ENCODE data around the gene IGFLR1. TPM values are rescaled to one million over a fixed set of nuclear protein-coding genes. Genes with fewer than 3 reads are reported as not detected.

Gene IGFLR1
- 3.2 TPM for polyA plus RNA-seq (2013, experiment 1 of 2; ENCODE audit: insufficient read length)
- 4.7 TPM for polyA plus RNA-seq (2013, experiment 2 of 2; ENCODE audit: insufficient read length)

GRCh38 chr19:35742121-35742724, at the start of gene IGFLR1:
TSS of gene IGFLR1 (minus strand) at chr19:35742452. CDS start at chr19:35741180, 1,272 bp downstream.
- no peak for DNase-seq

DNA sequence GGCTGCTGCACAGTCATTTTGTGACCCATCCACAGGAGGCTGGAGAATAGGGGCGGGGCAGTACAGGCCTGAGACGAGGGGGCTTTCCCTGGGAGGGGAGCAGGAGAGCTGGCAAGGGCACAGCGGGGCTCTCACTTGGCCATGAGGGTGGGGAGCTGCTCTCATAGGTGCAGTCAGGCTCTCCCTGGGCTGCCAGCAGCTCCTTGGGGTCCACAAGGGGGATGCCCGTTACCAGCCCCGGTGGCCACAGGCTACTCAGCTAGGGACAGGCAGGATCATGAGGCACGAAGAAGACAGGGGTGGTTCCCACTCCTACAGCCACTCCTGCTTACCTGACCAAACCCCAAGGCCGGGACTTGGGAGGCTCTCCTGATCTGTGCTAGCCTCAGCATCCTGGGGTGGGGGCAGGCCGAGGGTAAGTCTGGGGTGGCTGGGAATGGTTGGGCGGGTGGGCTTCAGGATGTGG, 49.6 kb upstream of the IGFLR1 start:
- DNase-seq: no peak

DNA sequence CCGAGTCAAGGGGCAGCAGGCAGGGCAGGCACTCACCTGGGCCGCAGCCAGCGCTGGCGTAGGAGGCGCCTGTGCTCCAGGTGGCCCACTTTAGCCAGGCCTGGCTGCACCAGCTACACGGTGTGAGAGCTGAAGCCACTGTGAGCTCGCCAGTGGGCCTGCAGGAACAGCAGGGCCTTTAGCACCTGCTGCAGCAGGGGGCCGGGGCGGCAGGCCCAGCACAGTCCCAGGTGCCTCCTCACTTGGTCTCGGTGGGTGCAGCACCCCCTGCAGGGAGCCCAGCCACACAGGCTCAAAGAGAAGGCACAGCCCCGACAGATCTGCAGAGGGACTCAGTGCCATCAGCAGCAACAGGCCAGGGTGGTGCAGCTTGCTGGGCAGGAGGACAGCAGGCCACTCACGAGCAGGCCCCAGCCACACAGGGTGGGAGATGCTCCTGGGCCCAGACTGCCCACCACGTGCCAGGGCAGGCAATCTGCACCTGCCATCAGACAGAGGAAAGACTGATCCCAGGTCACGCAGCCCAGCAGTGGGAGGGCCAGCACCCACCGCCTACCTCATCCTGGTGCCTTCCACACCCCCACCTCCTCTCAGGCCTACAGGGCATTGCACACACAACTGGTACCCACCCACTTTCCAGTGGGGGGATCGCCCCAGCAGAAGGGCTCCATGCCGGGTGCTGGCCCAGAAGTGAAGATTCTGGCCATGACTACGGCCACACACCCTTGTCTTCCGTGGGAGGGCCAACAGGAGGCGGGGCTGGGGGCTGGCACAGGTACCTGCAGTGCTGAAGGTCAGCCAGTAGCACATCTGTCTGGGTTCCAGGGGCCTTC, 48.9 kb upstream of the IGFLR1 start:
- no peak for DNase-seq

DNA sequence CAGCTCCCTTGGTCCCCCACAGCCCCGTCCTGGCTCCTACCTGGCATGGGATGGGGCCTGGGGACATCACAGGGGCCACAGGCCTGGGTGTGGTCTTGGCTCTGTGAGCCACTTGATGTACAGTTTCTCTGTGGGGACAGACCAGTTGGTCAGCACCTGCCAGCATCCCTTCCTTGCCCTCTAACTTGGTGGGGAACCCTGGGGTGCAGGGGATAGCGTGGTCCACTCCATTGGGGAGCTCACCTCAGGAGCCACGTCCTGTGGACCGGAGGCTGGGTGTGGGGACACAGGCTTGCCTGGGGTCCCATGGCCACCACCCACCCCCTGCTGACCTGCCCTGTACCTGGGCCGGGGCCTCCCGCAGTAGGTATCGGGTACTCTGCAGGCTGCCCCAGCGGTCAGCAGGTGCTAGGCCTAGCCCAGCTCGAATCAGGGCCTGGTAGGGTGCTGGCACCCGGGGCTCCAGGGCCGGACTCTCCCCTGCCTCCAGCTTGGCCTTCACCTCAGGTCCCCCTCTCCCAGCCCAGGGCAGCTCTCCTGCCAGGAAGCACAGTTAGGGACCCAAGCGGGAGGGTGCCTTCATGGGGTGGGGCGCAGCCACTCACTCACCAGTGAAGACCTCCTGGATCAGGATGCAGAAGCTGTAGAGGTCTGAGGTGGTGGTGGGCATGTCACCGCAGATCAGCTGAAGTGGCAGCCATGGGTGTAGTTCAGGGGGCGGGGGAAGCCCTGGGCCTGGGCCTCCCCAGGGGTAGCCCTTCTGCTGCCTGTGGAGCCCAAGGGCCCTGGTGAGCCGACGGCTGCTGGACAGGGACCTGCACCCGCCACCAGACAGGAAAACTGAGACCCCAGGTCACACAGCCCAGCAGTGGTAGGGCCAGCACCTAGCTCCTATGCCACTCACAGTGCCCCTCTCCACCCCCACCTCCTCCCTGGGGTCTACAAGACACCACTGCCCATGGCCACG, 48.0 kb upstream of the IGFLR1 start:
- DNase-seq: no peak

GRCh38 chr19:35789195-35789977, 47.1 kb upstream of the IGFLR1 start:
- no peak for DNase-seq

- DNase-seq: no peak
Measured at GRCh38 chr19:35788205-35788960, 46.1 kb upstream of the IGFLR1 start.

DNA sequence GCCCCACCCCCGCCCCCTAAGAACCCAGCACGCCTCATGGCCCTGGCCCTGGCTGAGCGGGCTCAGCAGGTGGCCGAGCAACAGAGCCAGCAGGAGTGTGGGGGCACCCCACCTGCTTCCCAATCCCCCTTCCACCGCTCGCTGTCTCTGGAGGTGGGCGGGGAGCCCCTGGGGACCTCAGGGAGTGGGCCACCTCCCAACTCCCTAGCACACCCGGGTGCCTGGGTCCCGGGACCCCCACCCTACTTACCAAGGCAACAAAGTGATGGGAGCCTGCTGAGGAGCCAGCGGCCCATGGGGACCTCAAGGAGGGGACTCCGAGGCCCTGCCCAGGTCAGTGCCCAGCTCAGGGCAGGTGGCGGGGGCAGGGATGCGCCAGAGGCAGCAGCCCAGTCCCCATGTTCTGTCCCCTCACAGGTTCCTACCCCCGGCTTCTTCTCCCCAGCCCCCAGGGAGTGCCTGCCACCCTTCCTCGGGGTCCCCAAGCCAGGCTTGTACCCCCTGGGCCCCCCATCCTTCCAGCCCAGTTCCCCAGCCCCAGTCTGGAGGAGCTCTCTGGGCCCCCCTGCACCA, 45.1 kb upstream of the IGFLR1 start:
- no peak for DNase-seq

- no peak for DNase-seq
Measured at GRCh38 chr19:35786299-35787160, 44.3 kb upstream of the IGFLR1 start.

DNA sequence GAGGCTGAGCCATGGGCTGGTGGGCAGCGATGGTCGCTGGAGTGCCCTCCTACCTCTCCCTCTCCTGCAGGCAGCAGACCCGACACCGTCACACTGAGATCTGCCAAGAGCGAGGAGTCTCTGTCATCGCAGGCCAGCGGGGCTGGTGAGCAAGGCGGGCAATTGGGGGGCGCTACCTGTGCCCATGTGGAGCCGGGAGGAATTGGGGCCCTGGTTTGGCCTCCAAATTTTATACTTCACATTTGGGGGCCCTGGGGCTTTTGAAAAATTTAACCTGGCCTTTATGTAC, 43.0 kb upstream of the IGFLR1 start:
- no peak for DNase-seq

- no peak for DNase-seq
Measured at GRCh38 chr19:35784503-35785338, 42.5 kb upstream of the IGFLR1 start.

DNA sequence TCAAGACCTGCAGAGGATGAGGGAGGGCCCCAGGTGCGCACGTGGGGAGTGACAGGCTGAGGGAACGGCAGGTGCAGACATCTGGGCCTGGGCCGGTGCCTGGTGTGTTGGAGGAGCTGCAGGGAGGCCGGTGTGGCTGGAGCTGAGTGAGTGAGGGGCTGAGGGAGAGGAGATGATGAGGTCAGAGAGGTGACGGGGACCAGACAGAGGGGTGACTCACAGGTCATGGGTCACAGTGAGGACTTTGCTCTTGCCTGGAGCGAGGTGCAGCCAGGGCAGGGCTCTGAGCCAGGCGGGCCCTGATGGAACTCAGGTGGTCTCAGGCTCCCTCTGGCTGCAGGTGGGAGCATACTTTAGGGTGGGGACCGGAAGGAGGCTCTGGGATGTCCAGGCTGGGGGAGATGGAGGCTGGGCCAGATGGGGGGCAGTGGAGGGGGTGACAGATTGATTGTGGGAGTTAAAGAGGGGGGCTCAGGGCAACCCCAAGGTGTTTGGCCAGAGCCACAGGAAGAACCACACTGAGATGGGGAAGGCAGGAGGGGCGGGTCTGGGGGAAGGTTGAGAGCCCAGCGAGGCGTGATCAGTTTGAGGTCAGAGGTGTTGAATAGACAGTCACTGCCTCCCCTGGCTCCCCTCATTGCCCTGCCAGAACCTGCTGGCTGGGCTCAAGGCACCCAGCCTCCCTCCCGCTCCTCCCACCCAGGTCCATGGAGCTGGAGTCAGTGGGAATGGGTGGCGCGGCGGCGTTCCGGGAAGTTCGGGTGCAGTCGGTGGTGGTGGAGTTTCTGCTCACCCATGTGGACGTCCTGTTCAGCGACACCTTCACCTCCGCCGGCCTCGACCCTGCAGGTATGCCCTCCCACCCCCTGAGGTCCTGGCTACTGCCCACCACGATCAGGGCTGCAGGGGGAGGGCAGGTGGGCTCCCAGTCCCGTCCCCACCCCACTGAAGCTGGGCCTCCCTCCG, 41.5 kb upstream of the IGFLR1 start:
- DNase-seq: no peak

GRCh38 chr19:35782589-35782988, 40.3 kb upstream of the IGFLR1 start:
- no peak for DNase-seq

GRCh38 chr19:35781650-35782049, 39.4 kb upstream of the IGFLR1 start:
- DNase-seq: no peak

DNA sequence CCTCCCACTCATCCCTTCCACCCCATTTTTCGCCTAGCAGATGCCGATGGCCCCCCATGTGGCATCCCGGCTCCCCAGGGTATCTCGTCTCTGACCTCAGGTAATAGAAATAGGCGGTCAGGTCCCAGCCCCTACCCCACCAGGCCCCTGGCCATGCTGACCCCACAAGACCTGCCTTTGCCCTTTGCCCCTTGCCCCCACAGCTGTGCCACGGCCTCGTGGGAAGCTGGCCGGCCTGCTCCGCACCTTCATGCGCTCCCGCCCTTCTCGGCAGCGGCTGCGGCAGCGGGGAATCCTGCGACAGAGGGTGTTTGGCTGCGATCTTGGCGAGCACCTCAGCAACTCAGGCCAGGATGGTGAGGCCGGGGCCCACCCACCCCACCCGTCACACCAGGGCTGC, 38.5 kb upstream of the IGFLR1 start:
- no peak for DNase-seq

GRCh38 chr19:35780058-35780457, 37.8 kb upstream of the IGFLR1 start:
- no peak for DNase-seq

DNA sequence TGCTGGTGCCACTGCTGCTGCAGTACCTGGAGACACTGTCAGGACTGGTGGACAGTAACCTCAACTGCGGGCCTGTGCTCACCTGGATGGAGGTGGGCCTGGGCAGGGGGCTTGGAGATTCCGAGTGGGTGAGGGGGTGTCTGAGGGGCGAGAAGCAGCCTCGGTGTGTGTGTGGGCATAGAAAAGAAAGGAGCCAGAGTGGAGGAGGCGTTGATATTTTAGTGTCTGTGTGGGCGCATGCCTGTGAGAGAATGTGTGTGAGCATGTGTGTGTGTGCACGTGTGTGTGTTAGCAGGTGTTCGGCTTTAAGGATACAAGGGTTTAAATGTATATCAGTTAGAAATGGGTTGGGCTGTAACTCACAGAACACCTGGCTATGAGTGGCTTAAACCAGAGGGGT, 36.8 kb upstream of the IGFLR1 start:
- DNase-seq: no peak

DNA sequence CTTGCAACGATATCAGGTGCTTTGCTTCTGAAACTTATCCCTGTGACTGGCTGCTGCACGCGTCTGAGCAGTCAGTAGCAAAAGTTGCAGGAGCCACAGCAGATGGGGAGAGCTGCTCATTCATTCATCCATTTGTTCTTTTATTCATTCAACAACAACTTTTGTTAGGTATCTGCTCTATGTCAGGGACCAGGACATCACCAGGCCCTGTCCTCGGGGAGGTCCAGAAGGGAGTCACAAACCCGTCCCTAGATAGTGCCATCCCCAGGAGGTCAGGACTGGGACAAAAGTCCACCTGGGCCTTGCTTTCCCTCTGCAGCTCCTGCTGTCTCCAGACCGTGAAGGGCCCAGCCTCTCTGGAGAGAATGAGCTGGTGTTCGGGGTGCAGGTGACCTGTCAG, 35.7 kb upstream of the IGFLR1 start:
- DNase-seq: no peak
